H9 (cell line): ENCODE data around the gene HTR1B. TPM values are rescaled to one million over a fixed set of nuclear protein-coding genes. Genes with fewer than 3 reads are reported as not detected.

ENCODE experiments used
- DNase-seq: peaks from one replicate; pipeline ENCODE4 v3.0.0-alpha.2; 2017
- H2AFZ ChIP-seq: one replicate; pipeline ENCODE4 v1.6.1; 2013; ENCODE audit warnings: mild to moderate bottlenecking, low read length, control low read depth, moderate library complexity
- H2AK5ac ChIP-seq: 2 replicates; pipeline ENCODE4 v1.6.1; 2013; ENCODE audit warnings: low read length, control low read depth, mixed read lengths; ENCODE audit not compliant: insufficient read length
- H2BK120ac ChIP-seq: one replicate; pipeline ENCODE4 v1.6.1; 2013; ENCODE audit warnings: low read depth, mild to moderate bottlenecking, low read length, control low read depth, inconsistent platforms; ENCODE audit not compliant: poor library complexity, severe bottlenecking
- H2BK12ac ChIP-seq: 2 replicates; pipeline ENCODE4 v1.6.1; 2013; ENCODE audit warnings: low read length, control low read depth, mixed read lengths, low read depth; ENCODE audit not compliant: insufficient read length
- H2BK15ac ChIP-seq: 2 replicates; pipeline ENCODE4 v1.6.1; 2013; ENCODE audit warnings: low read depth, low read length, control low read depth
- H2BK20ac ChIP-seq: one replicate; pipeline ENCODE4 v1.6.1; 2013; ENCODE audit warnings: low read depth, mild to moderate bottlenecking, low read length, control low read depth, inconsistent platforms; ENCODE audit not compliant: poor library complexity, severe bottlenecking
- H2BK5ac ChIP-seq: 2 replicates; pipeline ENCODE4 v1.6.1; 2013; ENCODE audit warnings: low read length, control low read depth, mixed read lengths; ENCODE audit not compliant: insufficient read length
- H3K14ac ChIP-seq: 2 replicates; pipeline ENCODE4 v1.6.1; 2013; ENCODE audit warnings: low read length, control low read depth; ENCODE audit not compliant: insufficient read depth
- H3K18ac ChIP-seq: 2 replicates; pipeline ENCODE4 v1.6.1; 2013; ENCODE audit warnings: low read depth, mild to moderate bottlenecking, mixed read lengths, low read length, control low read depth; ENCODE audit not compliant: insufficient read length
- H3K23ac ChIP-seq: 2 replicates; pipeline ENCODE4 v1.6.1; 2013; ENCODE audit warnings: low read length, control low read depth, mixed read lengths, low read depth; ENCODE audit not compliant: insufficient read length
- H3K23me2 ChIP-seq: 2 replicates; pipeline ENCODE4 v1.6.1; 2013; ENCODE audit warnings: low read depth, mild to moderate bottlenecking, mixed read lengths, low read length, control low read depth; ENCODE audit not compliant: insufficient read length, poor library complexity, severe bottlenecking
- H3K27ac ChIP-seq: 2 replicates; pipeline ENCODE4 v1.5.1; 2013; ENCODE audit warnings: low read length, control low read depth, mixed read lengths, low read depth; ENCODE audit not compliant: insufficient read length
- H3K27me3 ChIP-seq: 2 replicates; pipeline ENCODE4 v1.6.1; 2013; ENCODE audit warnings: low read length, control low read depth, inconsistent platforms; ENCODE audit not compliant: insufficient read depth
- H3K4ac ChIP-seq: 2 replicates; pipeline ENCODE4 v1.6.1; 2013; ENCODE audit warnings: low read depth, mild to moderate bottlenecking, control low read depth, inconsistent platforms, low read length, moderate library complexity
- H3K4me1 ChIP-seq: 2 replicates; pipeline ENCODE4 v1.6.1; 2013; ENCODE audit warnings: low read length, control low read depth, inconsistent platforms; ENCODE audit not compliant: insufficient read depth
- H3K4me2 ChIP-seq: 2 replicates; pipeline ENCODE4 v1.6.1; 2013; ENCODE audit warnings: low read length, control low read depth, mixed read lengths; ENCODE audit not compliant: insufficient read length, insufficient read depth
- H3K56ac ChIP-seq: 2 replicates; pipeline ENCODE4 v1.6.1; 2013; ENCODE audit warnings: low read depth, mild to moderate bottlenecking, mixed read lengths, low read length, control low read depth; ENCODE audit not compliant: insufficient read length
- H3K79me1 ChIP-seq: 2 replicates; pipeline ENCODE4 v1.6.1; 2013; ENCODE audit warnings: low read depth, mild to moderate bottlenecking, moderate library complexity, low read length, control low read depth, inconsistent platforms; ENCODE audit not compliant: insufficient read depth, poor library complexity, severe bottlenecking
- H3K79me2 ChIP-seq: 2 replicates; pipeline ENCODE4 v1.6.1; 2013; ENCODE audit warnings: low read length, control low read depth, inconsistent platforms; ENCODE audit not compliant: insufficient read depth
- H3K9ac ChIP-seq: 2 replicates; pipeline ENCODE4 v1.6.1; 2013; ENCODE audit warnings: low read length, control low read depth, mixed read lengths; ENCODE audit not compliant: insufficient read length; ENCODE audit errors: extremely low read depth
- H3K9me3 ChIP-seq: one replicate; pipeline ENCODE4 v1.6.1; 2013; ENCODE audit warnings: low read depth, low read length, inconsistent platforms; ENCODE audit not compliant: control insufficient read depth
- H3T11ph ChIP-seq: one replicate; pipeline ENCODE4 v1.6.1; 2013; ENCODE audit warnings: mild to moderate bottlenecking, low read length, control low read depth, inconsistent platforms
- H4K20me1 ChIP-seq: one replicate; pipeline ENCODE4 v1.6.1; 2013; ENCODE audit not compliant: control insufficient read depth, insufficient read length, insufficient read depth
- H4K5ac ChIP-seq: 2 replicates; pipeline ENCODE4 v1.6.1; 2013; ENCODE audit warnings: low read depth, mild to moderate bottlenecking, mixed read lengths, low read length, control low read depth; ENCODE audit not compliant: insufficient read length
- H4K8ac ChIP-seq: replicated peaks from 2 replicates; pipeline ENCODE4 v1.6.1; 2013; ENCODE audit warnings: low read length, control low read depth, mixed read lengths, low read depth; ENCODE audit not compliant: insufficient read length
- H4K91ac ChIP-seq: 2 replicates; pipeline ENCODE4 v1.6.1; 2013; ENCODE audit warnings: low read depth, mild to moderate bottlenecking, moderate library complexity, mixed read lengths, low read length, control low read depth; ENCODE audit not compliant: insufficient read length
- H3K27ac Mint-ChIP-seq, 3 experiments: 2 replicates in 2 of 3; 3 replicates in 1 of 3; pipeline ENCODE4 v1.8.0; 2020 to 2021; ENCODE audit warnings: mixed read lengths in 3 of 3, mild to moderate bottlenecking in 1 of 3, moderate library complexity in 1 of 3
- H3K27me3 Mint-ChIP-seq: 2 replicates; pipeline ENCODE4 v1.8.0; 2021; ENCODE audit warnings: low read depth, mild to moderate bottlenecking, moderate library complexity, mixed read lengths
- H3K36me3 Mint-ChIP-seq, 3 experiments: 2 replicates in 2 of 3; 3 replicates in 1 of 3; pipeline ENCODE4 v1.8.0; 2020 to 2021; ENCODE audit warnings: low read depth in 3 of 3, mixed read lengths in 3 of 3; ENCODE audit not compliant: insufficient read depth in 1 of 3
- H3K4me1 Mint-ChIP-seq, 2 experiments: 2 replicates each; pipeline ENCODE4 v1.8.0; 2020; ENCODE audit warnings: mixed read lengths in 2 of 2
- H3K4me3 Mint-ChIP-seq, 2 experiments: 2 replicates in 1 of 2; 3 replicates in 1 of 2; pipeline ENCODE4 v1.8.0; 2020 to 2021; ENCODE audit warnings: mild to moderate bottlenecking in 2 of 2, mixed read lengths in 2 of 2, moderate library complexity in 1 of 2
- H3K9me3 Mint-ChIP-seq, 2 experiments: 2 replicates in 1 of 2; 3 replicates in 1 of 2; pipeline ENCODE4 v1.8.0; 2020; ENCODE audit warnings: mild to moderate bottlenecking in 2 of 2, mixed read lengths in 2 of 2, moderate library complexity in 1 of 2
- CTCF ChIP-seq: fragments of 200-600 bp; sonication (generic); conservative IDR thresholded peaks from 3 replicates; pipeline ENCODE4 v1.8.0; 2021; ENCODE audit warnings: antibody characterized with exemption, mild to moderate bottlenecking
- WGBS: extraction: QIAGEN DNeasy Blood & Tissue Kit; methylation state at CpG from one replicate; pipeline ENCODE4 v1.1.7; 2013; ENCODE audit warnings: missing lambda C conversion rate, low lambda C conversion rate, mixed read lengths; ENCODE audit not compliant: insufficient read length; ENCODE audit errors: extremely low coverage; 5-methylcytosine and 5-hydroxymethylcytosine counted together
- total RNA-seq: library from RNA; stranded (reverse); gene quantifications from 2 replicates; pipeline ENCODE4 v1.2.1, GENCODE V29; 2021

Gene HTR1B
- total RNA-seq, 1 experiment from 2014 or later = 0.83 TPM

- H4K5ac ChIP-seq = no peak overlapping the region
- H2BK120ac ChIP-seq = no peak overlapping the region
- DNase-seq = no peak
- no peak overlapping the region for H3K4me2 ChIP-seq
- no peak overlapping the region for H4K91ac ChIP-seq
- H3K9me3 ChIP-seq = no peaks in the 10 kb centered on the region
- H3K4ac ChIP-seq = no peak overlapping the region
- H4K8ac ChIP-seq = no peak overlapping the region
- no peaks in the 10 kb centered on the region for H3K27me3 ChIP-seq
- no peak overlapping the region for H2AK5ac ChIP-seq
- H2BK5ac ChIP-seq = no peak overlapping the region
- H3K79me1 ChIP-seq = no peaks in the 10 kb centered on the region
- no peak overlapping the region for H3K23ac ChIP-seq
- TF ChIP-seq CTCF = no peak
- no peaks in the 10 kb centered on the region for H3K23me2 ChIP-seq
- Mint-ChIP-seq H3K36me3 (no peaks in the 10 kb centered on the region; a peak in 2 of 7 replicates), H3K27ac (no peak overlapping the region), H3K27me3 (no peaks in the 10 kb centered on the region), H3K4me1 (no peaks in the 10 kb centered on the region), H3K9me3 (peaks cover 0 to 5% of the 10 kb centered on the region in 2 experiments; a peak in 2 of 5 replicates), H3K4me3 (no peak overlapping the region)
- no peak overlapping the region for H2AFZ ChIP-seq
- WGBS = no CpG with 5 or more reads among the region's 2 CpGs
- no peak overlapping the region for H3K9ac ChIP-seq
- no peak overlapping the region for H3K27ac ChIP-seq
- H2BK12ac ChIP-seq = no peak overlapping the region
- H3K56ac ChIP-seq = no peak overlapping the region
- H2BK20ac ChIP-seq = no peak overlapping the region
- no peaks in the 10 kb centered on the region for H3K4me1 ChIP-seq
- no peak overlapping the region for H3K18ac ChIP-seq
- H4K20me1 ChIP-seq = no peaks in the 10 kb centered on the region
- H2BK15ac ChIP-seq = no peak overlapping the region
- H3T11ph ChIP-seq = no peak overlapping the region
- no peaks in the 10 kb centered on the region for H3K79me2 ChIP-seq
- no peak overlapping the region for H3K14ac ChIP-seq
Observed at GRCh38 chr6:77415706-77416105, 47.6 kb downstream of the HTR1B start.

Other genes starting within 250 kb of the HTR1B start
- 0.26 and 0.55 TPM in 2 replicates for gene MEI4, start 189.5 kb upstream of the HTR1B start, total RNA-seq